ENCODE measurements around the gene EFCAB7.

EFCAB7 gene, protein sequence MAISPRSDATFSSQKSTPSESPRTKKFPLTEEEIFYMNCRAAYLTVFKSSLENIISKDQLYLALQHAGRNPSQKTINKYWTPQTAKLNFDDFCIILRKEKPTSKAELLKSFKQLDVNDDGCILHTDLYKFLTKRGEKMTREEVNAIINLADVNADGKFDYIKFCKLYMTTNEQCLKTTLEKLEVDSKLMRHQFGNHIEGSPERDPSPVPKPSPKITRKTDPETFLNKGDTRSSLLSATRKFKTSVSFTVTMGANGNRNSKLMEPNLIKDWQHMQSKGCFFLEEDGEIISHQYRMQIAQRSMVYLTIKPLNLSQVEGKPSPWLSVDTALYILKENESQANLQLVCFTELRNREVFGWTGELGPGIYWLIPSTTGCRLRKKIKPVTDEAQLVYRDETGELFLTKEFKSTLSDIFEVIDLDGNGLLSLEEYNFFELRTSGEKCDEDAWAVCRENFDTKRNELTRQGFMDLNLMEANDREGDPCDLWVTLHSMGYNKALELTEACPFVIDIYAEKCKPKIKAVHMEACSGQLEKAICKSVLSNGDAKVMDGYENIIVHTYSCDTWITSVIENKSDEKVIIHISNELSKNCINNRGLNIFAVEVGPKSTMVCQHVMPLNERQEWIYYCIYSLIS

DNA sequence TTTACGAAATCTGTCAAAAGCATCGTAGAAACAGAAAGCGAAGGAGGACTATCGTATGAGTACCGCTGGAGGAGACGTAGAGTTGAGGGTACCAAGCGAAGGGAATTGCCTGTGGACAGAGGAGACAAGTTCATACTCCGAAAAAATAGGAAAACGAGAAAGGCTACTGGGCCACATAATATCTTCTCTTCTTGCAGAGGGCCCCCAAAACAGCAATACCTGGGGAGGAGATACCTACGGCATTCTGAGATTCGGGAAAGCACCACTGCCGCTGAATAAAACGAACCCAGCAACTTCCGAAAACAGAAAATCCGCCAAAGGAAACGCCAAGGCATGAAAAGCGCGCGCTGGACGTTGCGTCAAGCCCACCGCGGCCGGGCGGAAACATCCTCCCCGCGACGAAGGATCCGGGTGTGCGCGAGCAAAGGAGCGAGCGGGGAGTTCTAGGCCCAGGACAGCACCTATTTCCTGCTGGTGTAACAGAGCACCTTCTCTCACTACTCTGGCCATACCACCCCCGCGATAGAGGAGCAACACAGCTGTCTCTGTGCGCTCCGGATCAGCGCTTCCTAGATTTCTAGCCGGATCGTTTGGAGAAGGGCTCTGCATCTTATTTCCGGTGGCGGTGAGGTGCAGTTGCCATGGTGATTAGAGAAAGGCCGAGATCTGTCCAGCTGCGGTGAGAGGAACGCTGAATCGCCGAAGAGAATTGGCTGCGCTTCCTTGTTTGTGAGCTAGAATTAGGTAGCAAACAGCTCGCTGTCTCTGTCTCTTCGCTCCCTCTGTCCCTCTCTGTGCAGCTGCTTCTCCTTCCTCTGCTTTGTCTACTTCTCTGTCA, at the start of gene EFCAB7, which contains the start of gene ITGB3BP:
TSS of gene EFCAB7 (plus strand) at position 635 of the 838 bp plus-strand sequence. CDS start 2,048 bp downstream, outside the sequence.
TSS of gene ITGB3BP (minus strand) at position 335 of the 838 bp plus-strand sequence. CDS start at position 243, 92 bp downstream.
- DNase-seq (ENCODE audit: low spot score) = peak; percentile 95

DNA sequence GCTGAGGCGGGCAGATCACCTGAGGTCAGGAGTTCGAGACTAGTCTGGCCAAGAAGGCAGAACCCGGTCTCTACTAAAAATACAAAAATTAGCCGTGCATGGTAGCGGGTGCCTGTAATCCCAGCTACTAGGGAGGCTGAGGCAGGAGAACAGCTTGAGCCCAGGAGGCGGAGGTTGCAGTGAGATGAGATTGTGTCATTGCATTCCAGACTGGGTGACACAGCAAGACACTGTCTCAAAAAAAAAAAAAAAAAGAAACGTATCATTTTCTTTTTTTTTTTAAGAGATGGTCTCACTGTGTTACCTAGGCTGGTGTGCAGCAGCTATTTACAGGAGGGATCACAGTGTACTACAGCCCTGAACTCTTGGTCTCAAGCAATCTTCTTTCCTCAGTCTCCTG, 47.6 kb upstream of the EFCAB7 start:
- no peak for DNase-seq (ENCODE audit: low spot score)

DNA sequence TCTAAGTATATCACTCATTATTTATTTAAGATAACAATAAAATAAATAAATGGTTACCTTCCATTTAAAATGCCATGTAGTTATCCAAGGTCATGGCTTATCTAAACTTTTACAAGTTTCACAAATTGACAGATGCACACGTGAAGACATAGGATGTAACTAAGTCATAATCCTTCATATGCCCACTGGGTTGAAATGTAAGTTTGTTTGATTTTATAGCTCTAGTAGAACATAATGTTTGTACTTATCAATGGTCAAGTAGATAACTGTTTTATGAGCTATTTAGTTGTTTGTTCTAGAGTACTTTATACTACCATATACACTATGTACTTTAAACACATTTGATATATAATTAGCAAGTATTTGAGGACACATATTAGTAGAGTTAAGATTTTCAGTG, 43.3 kb upstream of the EFCAB7 start:
- DNase-seq (ENCODE audit: low spot score) = no peak

DNA sequence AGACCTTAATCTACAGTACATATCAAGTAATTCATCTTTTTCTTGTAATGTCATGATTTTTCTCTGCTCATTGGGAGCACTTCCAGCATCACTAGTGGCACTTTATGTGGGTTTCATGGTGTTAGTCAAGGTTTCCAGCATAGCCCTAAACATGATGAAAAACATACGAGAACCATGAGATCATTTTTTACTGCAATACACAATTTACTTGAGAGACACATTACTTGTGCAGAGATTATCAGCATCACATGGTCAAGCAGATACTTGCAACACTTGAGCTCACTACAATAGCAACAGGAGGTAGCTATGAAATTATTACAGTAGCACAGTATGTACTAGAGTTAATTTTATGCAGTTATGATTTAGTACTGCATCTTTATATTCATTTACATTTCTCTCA, 36.7 kb upstream of the EFCAB7 start:
- DNase-seq (ENCODE audit: low spot score) = no peak

DNA sequence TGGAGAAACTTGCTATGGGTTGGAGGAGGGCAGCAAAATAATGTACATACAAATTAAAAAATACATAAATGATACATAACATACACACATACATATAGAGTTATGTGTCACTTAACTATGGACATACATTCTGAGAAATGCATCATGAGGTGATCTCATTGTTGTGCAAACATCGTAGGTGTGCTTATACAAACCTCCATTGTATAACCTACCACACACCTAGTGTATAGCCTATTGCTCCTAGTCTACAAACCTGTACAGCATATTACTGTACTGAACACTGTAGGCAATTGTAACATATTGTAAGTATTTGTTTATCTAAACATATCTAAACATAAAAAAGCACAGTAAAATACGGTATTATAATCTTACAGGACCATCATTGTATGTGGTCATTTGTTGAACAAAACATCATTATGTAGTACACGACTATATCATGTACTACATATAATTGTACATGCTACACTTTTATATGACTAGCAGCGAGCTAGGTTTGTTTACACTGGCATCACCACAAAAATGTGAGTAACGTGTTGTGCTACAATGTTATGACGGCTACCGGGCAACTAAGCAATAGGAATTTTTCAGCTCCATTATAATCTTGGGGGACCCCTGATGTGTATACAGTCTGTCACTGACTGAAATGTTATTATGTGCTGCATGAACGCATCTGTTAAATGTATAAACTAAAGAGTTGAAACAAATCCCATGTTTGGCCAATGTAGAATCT, 35.8 kb upstream of the EFCAB7 start:
- no peak for DNase-seq (ENCODE audit: low spot score)

DNA sequence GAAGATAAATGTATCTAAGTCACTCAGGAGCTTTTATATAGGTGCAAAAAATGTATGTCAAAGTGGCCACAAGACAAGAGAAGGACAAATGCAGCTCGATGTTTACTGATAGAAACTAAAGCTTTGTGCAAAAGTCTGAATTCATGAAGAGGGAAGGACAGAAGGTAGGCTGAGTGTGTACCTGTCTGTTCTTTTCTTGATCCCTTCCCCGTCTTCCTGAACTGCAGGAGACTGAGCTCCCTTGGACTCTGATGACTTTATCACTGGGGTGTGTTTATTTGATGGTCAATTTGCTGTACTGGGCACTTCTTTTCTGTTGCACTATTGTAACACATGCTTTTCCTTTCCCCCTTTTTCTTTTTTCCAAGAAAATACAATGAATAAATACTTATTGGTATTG, 25.7 kb upstream of the EFCAB7 start:
- no peak for DNase-seq (ENCODE audit: low spot score)

DNA sequence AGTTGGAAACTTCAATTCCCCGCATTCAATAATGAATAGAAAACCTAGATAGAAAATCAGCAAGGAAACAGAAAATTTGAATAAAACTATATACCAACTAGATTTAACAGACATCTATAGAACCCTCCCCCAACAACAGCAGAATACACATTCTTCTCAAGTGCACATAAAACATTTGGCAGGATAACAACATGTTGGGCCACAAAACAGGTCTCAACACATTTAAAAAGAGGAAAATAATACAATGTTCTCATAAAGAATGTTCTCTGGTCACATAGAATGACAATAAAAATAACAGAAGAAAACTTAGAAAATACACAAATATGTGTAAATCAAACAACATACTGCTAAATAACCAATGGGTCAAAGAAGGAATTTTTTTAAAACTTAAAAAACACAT, 25.2 kb upstream of the EFCAB7 start:
- DNase-seq (ENCODE audit: low spot score) = no peak

DNA sequence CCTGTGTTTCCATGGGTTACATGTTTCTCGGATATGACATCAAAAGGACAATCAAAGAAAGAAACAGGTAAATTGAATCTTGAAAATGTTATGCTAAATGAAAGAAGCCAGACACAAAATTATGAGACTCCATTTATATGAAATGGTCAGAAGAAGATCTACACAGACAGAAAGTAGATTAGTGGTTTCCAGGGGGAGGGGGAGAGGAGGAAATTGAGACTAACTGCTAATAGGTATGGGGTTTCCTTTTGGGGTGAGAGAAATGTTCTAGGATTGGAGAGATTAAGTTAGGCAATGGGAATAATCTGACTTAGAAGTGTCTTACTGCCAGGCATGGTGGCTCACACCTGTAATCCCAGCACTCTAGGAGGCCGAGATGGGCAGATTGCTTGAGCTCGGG, 22.1 kb upstream of the EFCAB7 start:
- no peak for DNase-seq (ENCODE audit: low spot score)

DNA sequence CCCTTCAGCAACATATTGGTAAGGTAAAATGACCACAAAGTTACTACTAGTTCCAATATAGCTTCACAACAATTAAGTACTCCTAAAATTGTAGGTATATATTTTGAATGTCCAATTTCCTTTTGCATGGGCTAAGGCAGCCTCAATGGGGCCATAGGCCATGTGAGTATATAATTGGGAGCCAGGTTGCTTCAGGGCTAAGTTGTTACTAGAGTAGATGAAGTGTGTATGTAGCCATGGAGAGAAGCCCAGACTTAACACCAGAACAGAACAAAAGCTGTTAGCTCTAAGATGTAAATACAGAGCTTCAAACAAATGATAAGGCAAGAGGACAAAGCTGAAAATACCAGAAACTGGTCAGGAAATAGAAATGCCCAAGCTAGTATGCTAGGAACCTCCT, 16.5 kb upstream of the EFCAB7 start:
- DNase-seq (ENCODE audit: low spot score) = no peak

DNA sequence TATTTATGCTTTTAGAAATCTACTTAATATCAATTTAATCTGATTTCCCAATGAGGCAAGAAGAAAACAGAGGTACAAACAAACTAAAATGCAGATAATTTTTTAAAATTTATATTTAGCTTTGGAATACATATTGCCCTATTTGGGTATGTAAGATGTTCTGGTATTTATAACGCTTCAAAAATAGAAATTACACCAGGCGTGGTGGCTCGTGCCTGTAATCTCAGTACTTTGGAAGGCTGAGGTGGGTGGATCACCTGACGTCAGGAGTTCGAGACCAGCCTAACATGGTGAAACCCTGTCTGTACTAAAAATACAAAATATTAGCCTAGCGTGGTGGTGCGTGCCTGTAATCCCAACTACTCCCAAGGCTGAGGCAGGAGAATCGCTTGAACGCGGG, 13.6 kb upstream of the EFCAB7 start:
- no peak for DNase-seq (ENCODE audit: low spot score)

DNA sequence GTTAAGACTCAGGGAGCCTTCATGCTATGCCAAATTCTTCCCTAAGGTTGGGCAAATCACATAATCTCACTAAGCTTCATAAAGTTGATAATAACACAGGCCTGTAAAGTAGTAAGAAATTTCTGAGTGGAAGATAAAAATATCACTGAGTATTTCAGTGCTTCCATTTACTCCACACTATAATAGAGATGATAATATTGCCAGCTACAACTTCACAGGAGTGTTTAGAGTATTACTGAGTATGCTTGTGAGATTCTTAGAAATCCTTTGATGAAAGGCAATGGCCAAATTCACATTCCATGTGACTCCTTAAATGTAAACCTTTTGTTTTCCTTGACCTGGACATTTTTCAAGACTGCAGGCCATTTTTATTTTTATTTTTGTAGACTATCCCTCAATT, 10.7 kb upstream of the EFCAB7 start:
- no peak for DNase-seq (ENCODE audit: low spot score)

DNA sequence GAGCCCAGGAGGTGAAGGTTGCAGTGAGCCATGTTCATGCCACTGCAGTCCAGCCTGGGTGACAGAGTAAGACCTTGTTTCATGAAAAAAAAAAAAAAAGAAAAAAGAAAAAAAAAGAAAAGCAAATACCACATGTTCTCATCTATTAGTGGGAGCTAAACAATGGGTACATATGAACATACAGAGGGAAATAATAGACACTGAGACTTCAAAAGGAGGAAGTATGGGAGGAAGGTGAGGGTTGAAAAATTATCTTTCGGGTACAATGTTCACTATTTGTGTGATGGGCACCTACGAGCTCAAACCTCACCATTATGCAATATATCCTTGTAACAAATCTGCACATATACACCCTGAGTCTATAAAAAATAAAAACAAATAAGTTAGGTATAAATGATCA, 6.7 kb upstream of the EFCAB7 start:
- DNase-seq (ENCODE audit: low spot score) = no peak

DNA sequence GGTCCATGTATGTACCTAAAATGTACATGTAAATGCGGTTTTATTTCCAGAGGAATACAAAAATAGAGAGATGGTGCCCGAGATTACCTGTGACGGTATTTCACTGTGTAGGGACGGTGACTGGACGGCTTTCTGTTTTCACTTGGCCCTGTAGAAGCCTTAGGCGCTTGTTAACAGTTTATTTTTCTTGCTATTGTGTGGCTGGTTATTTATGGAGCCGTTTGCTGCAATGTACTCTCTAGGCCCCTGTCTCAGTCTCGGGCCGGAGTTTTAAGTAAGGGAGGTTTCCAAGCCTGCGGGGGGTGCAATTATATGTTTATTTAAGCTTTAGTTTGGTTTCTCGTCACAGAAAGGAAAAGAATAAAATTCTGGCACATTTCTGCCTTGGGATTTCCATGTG, 413 bp downstream of the EFCAB7 start:
- no peak for DNase-seq (ENCODE audit: low spot score)

DNA sequence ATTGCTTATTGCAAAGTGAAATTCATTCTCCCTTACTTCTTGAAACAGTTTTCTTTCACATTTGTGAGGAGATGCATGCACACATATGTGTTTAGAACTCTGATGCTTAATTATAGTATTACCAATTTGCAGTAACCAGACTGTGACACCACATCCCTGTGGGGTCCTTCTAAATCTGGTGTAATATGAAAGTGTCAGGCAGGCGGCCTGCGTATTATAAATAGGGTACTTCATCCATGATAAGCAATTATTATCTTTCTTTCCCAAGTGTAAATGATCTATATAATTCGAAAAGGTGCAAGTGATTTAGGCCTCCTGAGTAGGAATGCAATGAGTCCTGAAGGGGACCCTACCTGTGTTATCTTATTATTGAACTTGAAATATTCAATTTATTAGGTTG, 876 bp downstream of the EFCAB7 start:
- peak; percentile 48 for DNase-seq (ENCODE audit: low spot score)

DNA sequence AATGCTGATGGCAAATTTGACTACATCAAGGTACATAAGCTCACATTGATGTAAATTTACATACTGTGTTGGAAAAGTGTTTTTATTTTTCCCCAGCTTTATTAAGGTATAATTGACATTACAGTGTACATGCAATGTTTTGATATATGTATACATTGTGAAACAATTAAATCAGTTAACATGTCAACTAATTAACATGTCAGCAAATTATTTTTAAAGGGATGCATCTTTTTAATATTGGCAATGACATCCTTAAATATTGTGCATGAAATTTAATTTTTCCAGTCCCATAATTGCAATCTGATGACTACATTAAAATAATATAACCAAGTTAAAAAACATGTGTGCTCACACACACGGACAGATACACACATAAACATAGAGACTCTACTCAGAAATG, 9.4 kb downstream of the EFCAB7 start:
- no peak for DNase-seq (ENCODE audit: low spot score)

DNA sequence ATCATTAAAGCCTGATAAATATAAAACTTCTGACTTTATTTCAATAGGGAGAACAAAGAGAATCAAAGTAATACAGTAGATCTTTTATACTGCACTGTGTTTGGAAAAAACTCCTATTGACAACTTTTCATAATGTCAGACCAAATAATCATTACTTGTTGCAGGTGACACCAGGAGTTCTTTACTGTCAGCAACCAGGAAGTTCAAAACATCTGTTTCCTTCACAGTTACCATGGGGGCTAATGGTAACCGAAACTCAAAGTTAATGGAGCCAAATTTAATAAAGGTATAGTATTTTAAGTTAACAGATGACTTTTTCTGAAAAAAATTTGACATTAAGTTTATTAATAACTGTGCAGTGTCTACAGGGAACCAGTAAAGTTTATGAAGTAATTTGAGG, 10.6 kb downstream of the EFCAB7 start:
- no peak for DNase-seq (ENCODE audit: low spot score)

DNA sequence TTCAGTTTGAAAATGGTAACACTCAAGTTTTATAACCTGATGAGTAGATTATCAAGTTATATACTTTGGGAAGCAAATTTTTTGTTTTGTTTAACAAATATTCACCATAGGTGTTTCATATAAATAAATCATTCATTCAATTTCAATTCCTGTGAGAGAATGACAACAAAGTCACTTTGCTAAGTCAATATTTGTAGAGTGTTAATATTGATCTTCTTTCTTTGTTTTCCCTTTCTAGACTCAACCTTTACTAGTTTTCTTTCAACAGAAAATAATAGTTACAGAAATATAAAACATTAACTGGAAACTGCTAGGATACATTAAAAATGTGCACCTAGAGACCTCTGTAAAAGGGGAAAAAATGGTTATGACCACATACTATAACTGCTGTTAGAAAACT, 11.1 kb downstream of the EFCAB7 start:
- no peak for DNase-seq (ENCODE audit: low spot score)

DNA sequence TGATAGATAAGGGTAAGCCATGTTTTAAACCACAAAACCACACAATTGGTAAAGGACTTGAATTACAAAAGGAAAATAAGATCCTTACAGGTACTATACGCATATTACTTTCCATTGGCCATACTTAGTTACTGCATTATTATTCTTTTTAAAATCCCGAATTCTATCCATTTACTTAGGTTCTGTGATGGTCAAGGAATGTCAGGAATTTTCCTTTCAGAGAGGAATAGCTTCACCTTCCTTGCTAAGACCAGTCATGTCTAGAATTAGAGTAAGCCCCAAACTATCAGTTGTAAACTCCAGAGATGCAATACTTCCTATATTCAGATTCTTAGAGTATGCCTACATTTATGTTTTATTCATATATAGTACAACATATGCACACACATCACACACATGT, 13.7 kb downstream of the EFCAB7 start:
- no peak for DNase-seq (ENCODE audit: low spot score)

DNA sequence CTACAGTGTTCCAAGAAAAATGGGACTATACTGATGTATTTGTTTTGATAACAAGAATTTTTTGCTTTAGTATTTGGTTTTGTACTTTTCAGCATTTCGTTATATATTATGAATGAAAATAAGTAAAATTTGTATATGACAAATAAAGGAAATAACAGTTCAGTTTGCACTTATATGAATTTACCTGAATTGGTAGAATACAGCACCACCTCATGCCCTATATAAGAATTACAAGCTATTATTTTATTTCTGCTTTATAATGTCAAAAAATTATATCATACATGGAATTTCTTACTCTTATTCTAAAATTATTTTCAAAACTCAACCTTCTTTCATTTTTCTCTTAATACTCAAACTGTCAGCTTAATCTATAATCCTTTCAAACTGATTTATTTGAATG, 14.6 kb downstream of the EFCAB7 start:
- peak; percentile 41 for DNase-seq (ENCODE audit: low spot score)

DNA sequence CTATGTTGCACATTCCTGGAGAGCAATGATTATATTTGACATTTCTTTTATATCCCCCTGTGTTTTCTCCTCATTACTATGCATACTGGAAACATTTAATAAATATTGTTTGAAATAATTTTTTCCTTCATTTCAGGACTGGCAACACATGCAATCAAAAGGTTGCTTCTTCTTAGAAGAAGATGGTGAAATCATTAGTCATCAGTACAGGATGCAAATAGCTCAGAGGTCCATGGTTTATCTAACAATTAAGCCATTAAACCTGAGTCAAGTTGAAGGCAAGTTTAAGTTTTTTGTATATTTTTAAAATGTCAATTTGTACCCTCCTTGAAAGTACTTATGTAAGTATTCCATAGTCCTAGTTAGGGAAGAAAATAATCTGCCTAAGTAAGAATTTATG, 22.5 kb downstream of the EFCAB7 start:
- peak; percentile 37 for DNase-seq (ENCODE audit: low spot score)

DNA sequence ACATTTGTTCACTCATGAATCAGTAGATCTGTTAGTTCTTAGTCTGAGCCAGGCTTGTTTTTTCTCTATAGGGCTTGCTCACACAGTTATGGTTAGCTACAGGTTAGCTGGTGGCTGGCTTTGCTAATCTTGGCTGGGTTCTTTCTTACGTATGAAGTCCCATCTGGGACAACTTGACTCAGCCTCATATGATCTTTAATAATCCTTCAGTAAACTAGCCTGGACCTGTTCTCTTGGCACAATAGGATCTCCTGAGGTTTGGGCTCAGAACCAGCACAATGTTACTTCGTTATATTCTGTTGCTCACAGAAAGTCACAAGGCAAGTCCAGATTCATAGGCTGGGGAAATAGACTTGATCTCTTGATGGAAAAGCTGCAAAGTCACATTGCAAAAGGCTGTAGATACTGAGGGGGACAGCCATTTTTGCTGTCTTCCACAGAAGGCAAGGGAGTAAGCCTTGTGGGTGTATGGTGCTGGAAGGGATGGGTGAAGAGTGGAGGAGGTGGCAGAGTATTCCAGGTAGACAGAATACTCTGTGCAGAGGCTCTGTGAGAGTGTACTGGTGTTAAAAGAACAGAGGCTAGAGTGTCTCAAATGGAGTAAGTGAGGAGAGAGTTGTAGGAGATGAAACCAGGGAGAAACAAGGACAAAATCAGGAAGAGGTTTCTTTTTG, 24.4 kb downstream of the EFCAB7 start:
- DNase-seq (ENCODE audit: low spot score) = no peak

DNA sequence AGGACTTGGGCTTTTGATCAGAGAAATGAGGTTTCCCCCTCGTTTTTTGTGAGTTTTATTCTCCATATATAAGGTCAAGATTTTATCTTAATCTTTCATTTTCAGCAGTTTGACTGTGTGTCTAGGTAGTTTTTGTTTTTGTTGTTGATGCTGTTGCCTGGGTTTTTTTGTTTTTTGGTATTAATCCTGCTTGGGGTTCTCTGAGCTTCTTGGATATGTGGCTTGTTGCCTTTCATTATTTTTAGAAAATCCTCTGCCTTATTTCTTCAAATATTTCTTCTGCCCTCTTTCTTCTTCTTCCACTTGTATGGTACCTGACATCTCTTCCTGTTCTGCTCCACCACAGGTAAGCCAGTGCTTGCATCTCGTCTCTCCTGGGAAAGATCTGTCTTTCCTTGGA, 25.0 kb downstream of the EFCAB7 start:
- no peak for DNase-seq (ENCODE audit: low spot score)

All from RKO (cell line).